Measurements from ENCODE around the gene GMPPB. TPM values are rescaled to one million over a fixed set of nuclear protein-coding genes. Genes with fewer than 3 reads are reported as not detected.

The GMPPB gene
- total and polyA plus RNA-seq, 9 of the 15 experiments (the other 6 are each of a cell fraction or from before 2014, with no cell fraction given): 0.53 to 17.4 (median 8.1) TPM

DNA sequence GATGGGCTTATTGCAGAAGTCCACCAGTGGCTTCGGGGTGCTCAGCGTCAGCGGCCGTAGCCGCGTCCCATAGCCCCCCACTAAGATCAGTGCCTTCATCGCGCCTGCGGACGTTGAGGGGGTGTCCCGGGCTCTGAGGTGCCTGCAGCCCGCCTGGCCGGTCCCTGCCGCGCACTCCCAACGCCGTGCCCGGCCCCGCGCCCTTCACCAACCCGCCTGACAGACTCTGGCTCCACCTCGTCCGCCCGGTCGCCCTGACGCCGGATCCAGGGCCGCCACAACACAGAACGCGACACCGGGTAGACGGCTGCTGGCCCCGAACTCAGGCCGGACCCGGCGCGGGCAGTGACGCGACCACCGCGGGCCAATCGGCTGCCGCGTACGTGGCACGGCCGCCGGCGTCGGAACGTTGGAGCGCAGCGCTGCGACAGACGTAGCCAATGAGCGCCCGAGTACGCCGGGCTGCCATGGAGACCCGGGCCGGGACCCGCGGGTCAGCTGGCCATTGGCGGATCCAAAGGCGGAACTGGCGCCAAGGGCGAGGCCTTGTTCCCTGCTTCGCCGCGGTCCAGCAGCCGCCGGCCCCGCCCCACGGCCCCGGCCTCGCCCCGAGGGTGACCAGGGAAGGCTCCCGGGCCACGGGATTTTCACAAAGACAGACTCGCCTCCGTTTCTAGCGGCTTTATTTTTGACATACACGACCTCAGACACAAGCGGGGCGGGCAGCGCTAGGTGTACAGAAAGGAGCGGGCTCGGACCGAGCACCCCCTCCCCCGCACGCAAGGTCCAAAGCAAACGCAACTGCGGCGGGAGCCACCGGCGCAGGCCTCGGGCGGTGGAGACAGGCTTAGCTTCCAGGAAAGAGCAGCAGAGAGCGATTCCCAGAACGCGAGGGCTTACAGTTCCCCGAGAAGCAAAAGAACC lies at the start of gene GMPPB (continued):
- TF ChIP-seq ZBTB17 (CRISPR knock-in tag; IDR thresholded peaks at IDR 0.05): 0 out of 2 replicates have a peak, but pooled peaks have one; percentile 10
- no peak for TF ChIP-seq MEF2D (tag; conservative IDR thresholded peaks at IDR 0.05; ENCODE audit: low read depth)
- TF ChIP-seq EP300 (IDR thresholded peaks at IDR 0.05; ENCODE audit: low read length): no peak
- TF ChIP-seq, protein P1, sequence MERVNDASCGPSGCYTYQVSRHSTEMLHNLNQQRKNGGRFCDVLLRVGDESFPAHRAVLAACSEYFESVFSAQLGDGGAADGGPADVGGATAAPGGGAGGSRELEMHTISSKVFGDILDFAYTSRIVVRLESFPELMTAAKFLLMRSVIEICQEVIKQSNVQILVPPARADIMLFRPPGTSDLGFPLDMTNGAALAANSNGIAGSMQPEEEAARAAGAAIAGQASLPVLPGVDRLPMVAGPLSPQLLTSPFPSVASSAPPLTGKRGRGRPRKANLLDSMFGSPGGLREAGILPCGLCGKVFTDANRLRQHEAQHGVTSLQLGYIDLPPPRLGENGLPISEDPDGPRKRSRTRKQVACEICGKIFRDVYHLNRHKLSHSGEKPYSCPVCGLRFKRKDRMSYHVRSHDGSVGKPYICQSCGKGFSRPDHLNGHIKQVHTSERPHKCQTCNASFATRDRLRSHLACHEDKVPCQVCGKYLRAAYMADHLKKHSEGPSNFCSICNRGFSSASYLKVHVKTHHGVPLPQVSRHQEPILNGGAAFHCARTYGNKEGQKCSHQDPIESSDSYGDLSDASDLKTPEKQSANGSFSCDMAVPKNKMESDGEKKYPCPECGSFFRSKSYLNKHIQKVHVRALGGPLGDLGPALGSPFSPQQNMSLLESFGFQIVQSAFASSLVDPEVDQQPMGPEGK (CRISPR knock-in tag; IDR thresholded peaks at IDR 0.05; ENCODE audit: borderline replicate concordance): no peak
- TF ChIP-seq ZNF24 (IDR thresholded peaks at IDR 0.05): no peak
- TF ChIP-seq SIX5 (IDR thresholded peaks at IDR 0.05; ENCODE audit: borderline replicate concordance in 1 of 2, insufficient read depth in 1 of 2, low read depth in 1 of 2, low read length in 2 of 2): no peak
- TF ChIP-seq LARP7 (IDR thresholded peaks at IDR 0.05): no peak
- no peak for TF ChIP-seq ESRRA (IDR thresholded peaks at IDR 0.05; ENCODE audit: borderline replicate concordance, low read depth)
- TF ChIP-seq SETDB1 (IDR thresholded peaks at IDR 0.05; ENCODE audit: low read length): no peak
- TF ChIP-seq BCL6 (CRISPR knock-in tag; IDR thresholded peaks at IDR 0.05): no peak
- no peak for TF ChIP-seq EHMT2 (IDR thresholded peaks at IDR 0.05)
- no peak for TF ChIP-seq BCOR (IDR thresholded peaks at IDR 0.05)
- TF ChIP-seq ILK (tag; IDR thresholded peaks at IDR 0.05; ENCODE audit: borderline replicate concordance, low read depth): no peak
- TF ChIP-seq MXI1 (IDR thresholded peaks at IDR 0.05; ENCODE audit: low read depth, low read length): no peak
- peak; percentile 75; the same call in 1 of the 2 replicates for TF ChIP-seq SP1 (CRISPR knock-in tag; IDR thresholded peaks at IDR 0.05)
- no peak for TF ChIP-seq HMG20B (CRISPR knock-in tag; IDR thresholded peaks at IDR 0.05)
- TF ChIP-seq EWSR1 (IDR thresholded peaks at IDR 0.05; ENCODE audit: borderline replicate concordance, low read depth, partially characterized antibody): no peak
- TF ChIP-seq, protein P2, sequence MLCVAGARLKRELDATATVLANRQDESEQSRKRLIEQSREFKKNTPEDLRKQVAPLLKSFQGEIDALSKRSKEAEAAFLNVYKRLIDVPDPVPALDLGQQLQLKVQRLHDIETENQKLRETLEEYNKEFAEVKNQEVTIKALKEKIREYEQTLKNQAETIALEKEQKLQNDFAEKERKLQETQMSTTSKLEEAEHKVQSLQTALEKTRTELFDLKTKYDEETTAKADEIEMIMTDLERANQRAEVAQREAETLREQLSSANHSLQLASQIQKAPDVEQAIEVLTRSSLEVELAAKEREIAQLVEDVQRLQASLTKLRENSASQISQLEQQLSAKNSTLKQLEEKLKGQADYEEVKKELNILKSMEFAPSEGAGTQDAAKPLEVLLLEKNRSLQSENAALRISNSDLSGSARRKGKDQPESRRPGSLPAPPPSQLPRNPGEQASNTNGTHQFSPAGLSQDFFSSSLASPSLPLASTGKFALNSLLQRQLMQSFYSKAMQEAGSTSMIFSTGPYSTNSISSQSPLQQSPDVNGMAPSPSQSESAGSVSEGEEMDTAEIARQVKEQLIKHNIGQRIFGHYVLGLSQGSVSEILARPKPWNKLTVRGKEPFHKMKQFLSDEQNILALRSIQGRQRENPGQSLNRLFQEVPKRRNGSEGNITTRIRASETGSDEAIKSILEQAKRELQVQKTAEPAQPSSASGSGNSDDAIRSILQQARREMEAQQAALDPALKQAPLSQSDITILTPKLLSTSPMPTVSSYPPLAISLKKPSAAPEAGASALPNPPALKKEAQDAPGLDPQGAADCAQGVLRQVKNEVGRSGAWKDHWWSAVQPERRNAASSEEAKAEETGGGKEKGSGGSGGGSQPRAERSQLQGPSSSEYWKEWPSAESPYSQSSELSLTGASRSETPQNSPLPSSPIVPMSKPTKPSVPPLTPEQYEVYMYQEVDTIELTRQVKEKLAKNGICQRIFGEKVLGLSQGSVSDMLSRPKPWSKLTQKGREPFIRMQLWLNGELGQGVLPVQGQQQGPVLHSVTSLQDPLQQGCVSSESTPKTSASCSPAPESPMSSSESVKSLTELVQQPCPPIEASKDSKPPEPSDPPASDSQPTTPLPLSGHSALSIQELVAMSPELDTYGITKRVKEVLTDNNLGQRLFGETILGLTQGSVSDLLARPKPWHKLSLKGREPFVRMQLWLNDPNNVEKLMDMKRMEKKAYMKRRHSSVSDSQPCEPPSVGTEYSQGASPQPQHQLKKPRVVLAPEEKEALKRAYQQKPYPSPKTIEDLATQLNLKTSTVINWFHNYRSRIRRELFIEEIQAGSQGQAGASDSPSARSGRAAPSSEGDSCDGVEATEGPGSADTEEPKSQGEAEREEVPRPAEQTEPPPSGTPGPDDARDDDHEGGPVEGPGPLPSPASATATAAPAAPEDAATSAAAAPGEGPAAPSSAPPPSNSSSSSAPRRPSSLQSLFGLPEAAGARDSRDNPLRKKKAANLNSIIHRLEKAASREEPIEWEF (CRISPR knock-in tag; IDR thresholded peaks at IDR 0.05): no peak
- TF ChIP-seq, protein P3, sequence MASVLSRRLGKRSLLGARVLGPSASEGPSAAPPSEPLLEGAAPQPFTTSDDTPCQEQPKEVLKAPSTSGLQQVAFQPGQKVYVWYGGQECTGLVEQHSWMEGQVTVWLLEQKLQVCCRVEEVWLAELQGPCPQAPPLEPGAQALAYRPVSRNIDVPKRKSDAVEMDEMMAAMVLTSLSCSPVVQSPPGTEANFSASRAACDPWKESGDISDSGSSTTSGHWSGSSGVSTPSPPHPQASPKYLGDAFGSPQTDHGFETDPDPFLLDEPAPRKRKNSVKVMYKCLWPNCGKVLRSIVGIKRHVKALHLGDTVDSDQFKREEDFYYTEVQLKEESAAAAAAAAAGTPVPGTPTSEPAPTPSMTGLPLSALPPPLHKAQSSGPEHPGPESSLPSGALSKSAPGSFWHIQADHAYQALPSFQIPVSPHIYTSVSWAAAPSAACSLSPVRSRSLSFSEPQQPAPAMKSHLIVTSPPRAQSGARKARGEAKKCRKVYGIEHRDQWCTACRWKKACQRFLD (CRISPR knock-in tag; IDR thresholded peaks at IDR 0.05): no peak
- TF ChIP-seq ZNF354B (CRISPR knock-in tag; IDR thresholded peaks at IDR 0.05): no peak
- TF ChIP-seq CBFA2T3 (IDR thresholded peaks at IDR 0.05): no peak
- TF ChIP-seq PTBP1 (IDR thresholded peaks at IDR 0.05; ENCODE audit: low read depth, low read length): no peak

All from K562 (cell line).